ENCODE measurements around the gene GYPC.
"Not testable (repeated sequence)": the region's sequence is repeated elsewhere in the genome, so short reads cannot be mapped to it uniquely, and the experiment has no call there.

The GYPC gene

GRCh38 chr2:126700677-126701076, 44.7 kb downstream of the GYPC start:
- DNase-seq = no peak

GRCh38 chr2:126703311-126703710, 47.4 kb downstream of the GYPC start:
- DNase-seq = no peak

- no peak for DNase-seq
Observed at GRCh38 chr2:126704434-126705160, 48.6 kb downstream of the GYPC start.

- no peak for DNase-seq
Observed at GRCh38 chr2:126707191-126707590, 51.2 kb downstream of the GYPC start.

DNA sequence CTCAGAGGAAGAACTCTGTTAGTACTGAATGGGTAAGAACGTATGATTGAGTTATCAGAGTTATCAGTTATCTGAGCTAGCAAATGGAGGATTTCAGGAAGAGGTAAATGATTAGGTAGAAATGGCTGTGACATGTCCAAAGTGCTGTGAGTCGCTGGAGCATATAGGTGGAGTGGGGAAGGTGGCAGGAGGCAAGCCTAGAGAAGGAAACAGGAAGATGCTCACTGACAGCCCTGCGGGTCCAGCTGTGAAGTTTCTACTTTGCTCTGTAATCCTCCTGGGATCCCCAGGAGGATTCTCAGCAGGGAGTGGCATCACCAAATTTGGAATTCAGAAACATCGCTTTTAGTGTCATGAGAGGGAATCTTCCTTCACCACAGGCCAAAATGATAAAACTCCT, 52.0 kb downstream of the GYPC start:
- no peak for DNase-seq

DNA sequence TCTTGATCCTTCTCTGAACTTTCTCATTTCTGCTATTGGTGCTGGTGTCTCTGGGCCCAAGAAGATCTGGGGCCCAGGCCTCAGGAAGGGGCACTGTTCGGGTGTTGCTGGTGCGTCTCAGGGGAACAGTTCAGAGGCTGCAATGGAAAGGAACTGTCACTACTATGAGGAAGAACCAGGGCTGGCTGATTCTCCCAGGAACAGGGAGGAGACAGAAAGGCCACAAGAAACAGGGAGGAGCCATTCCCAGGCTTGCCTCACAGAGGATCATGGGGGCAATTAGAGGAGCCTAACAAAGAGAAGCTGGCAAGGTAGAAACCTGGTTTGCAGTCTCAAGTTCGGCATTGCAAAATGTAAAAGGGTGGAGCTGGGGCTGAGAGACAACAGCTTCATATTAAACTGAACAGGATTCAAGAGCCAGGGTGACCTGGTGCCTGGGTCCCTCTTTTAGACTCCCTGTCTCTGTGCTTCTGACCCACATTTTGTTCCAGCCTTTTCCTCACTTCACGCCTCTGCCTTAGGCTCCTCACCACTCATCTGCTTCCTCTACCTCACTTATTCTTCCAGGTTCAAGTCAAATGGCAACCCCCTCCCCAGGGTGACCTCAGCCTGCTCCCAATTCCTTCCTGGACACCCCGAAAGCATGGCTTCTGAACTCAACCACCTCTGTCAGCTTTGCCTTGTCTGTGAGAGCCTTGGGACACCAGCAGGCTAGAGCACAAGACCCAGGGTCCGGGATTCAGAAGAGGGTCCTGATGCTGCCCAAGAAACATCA, 58.4 kb downstream of the GYPC start:
- DNase-seq = no peak

GRCh38 chr2:126715111-126715510, 59.2 kb downstream of the GYPC start:
- no peak for DNase-seq

GRCh38 chr2:126715576-126716406, 59.8 kb downstream of the GYPC start:
- no peak for DNase-seq

GRCh38 chr2:126717277-126717676, 61.3 kb downstream of the GYPC start:
- DNase-seq = not testable (repeated sequence)

- no peak for DNase-seq
Observed at GRCh38 chr2:126717928-126718327, 62.0 kb downstream of the GYPC start.

- no peak for DNase-seq
Observed at GRCh38 chr2:126719191-126719832, 63.4 kb downstream of the GYPC start.

DNA sequence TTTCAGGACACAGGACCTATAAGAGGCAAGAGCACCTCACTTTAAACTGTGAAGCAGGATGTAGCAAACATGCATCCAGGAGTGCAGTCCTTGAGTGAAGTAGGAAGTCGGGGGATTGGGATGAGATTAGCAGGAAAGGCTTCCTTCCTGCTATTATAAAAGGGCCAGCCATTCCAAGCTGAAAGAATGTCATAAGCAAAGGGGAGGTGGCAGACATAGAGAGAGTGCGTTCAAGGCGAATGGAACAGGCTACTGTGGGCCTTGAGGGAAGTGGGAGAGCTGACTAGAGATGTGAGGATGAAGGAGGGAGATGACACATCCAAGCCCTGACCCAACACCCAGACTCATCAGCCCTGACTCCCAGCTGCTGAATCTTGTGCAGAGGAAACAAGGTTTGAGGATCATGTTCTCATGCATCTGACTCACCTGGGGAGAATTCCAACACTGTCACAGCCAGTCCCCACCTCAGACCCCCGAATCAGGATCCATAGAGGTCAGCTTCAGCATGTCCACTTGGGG, 63.9 kb downstream of the GYPC start:
- DNase-seq = no peak

GRCh38 chr2:126720638-126721037, 64.7 kb downstream of the GYPC start:
- DNase-seq = no peak

DNA sequence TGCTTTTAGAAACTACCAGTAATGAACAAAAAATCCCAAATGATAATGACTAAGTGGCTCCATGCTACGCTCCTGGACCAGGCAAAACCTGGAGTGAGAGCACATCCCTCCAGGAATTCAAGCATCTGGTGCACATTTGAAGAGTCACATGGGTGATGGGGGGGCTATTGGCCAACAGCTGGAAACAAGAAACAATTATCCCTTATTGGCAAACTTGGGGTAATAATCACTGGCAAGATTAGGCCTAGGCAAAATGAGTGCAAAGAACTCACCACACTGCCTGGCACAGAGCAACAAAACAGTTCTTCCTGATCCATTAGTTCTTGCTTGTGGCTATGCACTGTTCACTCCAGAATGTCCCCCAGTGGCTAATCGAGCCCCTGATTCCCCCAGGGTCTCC, 66.1 kb downstream of the GYPC start:
- DNase-seq = no peak

- DNase-seq = no peak
Observed at GRCh38 chr2:126722546-126722945, 66.6 kb downstream of the GYPC start.

- DNase-seq = no peak
Observed at GRCh38 chr2:126723281-126723815, 67.4 kb downstream of the GYPC start.

GRCh38 chr2:126725580-126725979, 69.6 kb downstream of the GYPC start:
- DNase-seq = no peak

DNA sequence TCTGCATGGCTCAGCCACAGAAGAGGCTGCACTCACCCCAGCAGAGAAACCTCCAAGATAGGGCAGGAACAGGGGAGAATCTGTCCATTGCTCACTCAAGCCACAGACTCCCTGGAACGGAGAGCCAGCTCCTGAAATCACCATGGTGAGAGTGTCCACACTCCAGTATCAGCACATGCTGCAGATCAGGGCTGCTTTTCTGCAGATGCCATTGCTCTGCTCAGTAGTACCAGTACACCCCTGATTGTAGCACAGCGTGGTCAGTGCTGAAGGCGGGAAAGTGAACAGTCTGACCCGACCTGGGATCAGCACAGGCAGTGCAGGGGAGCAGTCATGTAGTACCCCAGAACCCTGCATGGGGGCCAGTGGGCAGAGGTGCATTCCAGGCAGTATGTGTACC, 73.9 kb downstream of the GYPC start:
- no peak for DNase-seq

- DNase-seq = no peak
Observed at GRCh38 chr2:126730655-126731054, 74.7 kb downstream of the GYPC start.

DNA sequence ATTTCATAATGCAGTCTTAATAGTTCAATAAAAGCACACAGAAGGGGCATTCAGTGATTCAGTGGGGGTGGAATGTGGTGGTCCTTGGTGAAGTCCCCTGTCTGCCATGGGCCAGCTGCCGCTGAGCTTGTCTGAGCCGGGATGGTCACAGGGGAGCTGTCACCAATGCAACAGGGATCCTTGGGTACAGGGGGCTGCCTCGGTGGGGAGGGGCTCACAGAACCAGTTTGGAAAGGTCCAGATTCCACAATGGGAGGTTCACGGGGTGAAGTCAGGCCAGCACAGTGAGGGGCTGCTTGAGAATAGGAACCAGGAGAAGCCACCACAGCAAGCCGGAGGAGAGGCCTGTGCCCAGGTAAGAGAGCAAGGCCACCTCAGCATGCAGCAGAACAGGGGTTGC, 75.4 kb downstream of the GYPC start:
- DNase-seq = no peak

DNA sequence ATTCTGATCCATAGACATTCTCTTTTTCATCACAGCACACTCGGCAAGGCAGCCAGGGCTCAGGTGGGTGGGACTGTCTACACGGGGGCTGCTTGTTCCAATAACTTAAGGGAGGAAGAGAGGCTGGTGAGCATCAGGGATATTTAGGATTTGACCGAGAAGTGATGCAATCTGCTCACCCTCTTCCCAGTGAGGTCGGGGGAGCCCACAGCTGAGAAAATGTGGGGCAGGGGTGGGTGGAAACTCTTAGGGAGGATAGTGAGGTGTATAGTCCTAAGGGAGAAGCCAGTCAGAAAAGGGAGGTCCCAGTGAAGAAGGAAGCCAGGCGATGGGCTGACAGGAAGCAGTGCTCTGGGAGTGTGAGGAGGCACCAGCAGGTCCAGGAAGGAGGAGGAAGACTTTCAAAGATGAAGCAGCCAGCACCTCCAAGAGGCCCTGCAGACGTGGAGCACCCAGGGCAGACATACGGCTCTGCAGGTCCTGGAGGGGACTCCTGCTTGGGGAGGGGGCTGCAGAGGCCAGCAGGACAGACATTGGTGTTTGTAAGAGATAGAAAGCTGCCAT, 76.8 kb downstream of the GYPC start:
- DNase-seq = no peak

GRCh38 chr2:126733795-126734194, 77.8 kb downstream of the GYPC start:
- no peak for DNase-seq
